Adrenal gland (tissue), 5 donors: ENCODE data around the gene IGF2.

Source experiments
- POLR2A ChIP-seq, 2 donors: fragments of 450-650 bp; IDR thresholded peaks; one replicate each; pipeline ENCODE4 v1.6.1; 2017; ENCODE audit warnings: antibody characterized with exemption in 2 of 2, mild to moderate bottlenecking in 2 of 2, moderate library complexity in 1 of 2
- TF ChIP-seq, protein P1 (sequence below), 6 experiments: fragments of 450-650 bp in 4 of 6; fragments of 200-600 bp in 2 of 6; sonication (generic) in 1 of 6; IDR thresholded peaks; 1 replicate in 5 of 6; 2 replicates in 1 of 6; pipeline versions ENCODE4 v1.5.1 to v1.8.0; 2016 to 2021; ENCODE audit warnings: antibody characterized with exemption in 6 of 6, mild to moderate bottlenecking in 2 of 6, moderate library complexity in 1 of 6
- donor health status: DM: no; HTN: no; CAD: no.

DNA sequence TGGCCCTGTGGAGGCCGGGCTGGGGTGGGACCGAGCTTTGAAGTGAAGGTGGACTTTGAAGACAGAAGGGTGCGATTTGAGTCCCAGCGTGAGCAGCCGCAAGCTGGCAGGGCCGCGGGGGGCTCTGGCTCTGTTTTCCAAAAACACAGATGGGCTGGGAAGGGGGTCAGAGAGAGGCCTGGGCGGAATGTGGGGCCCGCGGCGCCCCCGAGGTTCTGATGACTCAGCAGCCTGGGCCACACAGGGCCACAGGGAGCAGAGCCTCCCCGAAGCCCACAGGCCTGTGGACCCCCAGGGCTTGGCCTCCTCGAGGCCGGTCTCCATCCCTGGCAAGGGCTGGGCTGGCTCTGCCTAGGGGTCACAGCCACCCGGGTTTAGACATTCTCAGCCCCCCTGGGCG lies 15.7 kb upstream of the IGF2 start:
- TF ChIP-seq, protein P1, sequence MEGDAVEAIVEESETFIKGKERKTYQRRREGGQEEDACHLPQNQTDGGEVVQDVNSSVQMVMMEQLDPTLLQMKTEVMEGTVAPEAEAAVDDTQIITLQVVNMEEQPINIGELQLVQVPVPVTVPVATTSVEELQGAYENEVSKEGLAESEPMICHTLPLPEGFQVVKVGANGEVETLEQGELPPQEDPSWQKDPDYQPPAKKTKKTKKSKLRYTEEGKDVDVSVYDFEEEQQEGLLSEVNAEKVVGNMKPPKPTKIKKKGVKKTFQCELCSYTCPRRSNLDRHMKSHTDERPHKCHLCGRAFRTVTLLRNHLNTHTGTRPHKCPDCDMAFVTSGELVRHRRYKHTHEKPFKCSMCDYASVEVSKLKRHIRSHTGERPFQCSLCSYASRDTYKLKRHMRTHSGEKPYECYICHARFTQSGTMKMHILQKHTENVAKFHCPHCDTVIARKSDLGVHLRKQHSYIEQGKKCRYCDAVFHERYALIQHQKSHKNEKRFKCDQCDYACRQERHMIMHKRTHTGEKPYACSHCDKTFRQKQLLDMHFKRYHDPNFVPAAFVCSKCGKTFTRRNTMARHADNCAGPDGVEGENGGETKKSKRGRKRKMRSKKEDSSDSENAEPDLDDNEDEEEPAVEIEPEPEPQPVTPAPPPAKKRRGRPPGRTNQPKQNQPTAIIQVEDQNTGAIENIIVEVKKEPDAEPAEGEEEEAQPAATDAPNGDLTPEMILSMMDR (IDR thresholded peaks at IDR 0.05): no peak
- no peak for TF ChIP-seq POLR2A (IDR thresholded peaks at IDR 0.05)
